ENCODE data around the gene APOF. TPM values are rescaled to one million over a fixed set of nuclear protein-coding genes. Genes with fewer than 3 reads are reported as not detected.

Gene APOF
- total and polyA plus RNA-seq, 9 of the 15 experiments (the other 6 are each of a cell fraction or from before 2014, with no cell fraction given): 0.09 to 0.15 (median 0.12) TPM; not detected in 5

- TF ChIP-seq HDAC8 (tag; IDR thresholded peaks at IDR 0.05): no peak
- peak; percentile 74 for TF ChIP-seq CBFA2T2 (conservative IDR thresholded peaks at IDR 0.05)
- TF ChIP-seq NFIX (CRISPR knock-in tag; IDR thresholded peaks at IDR 0.05; ENCODE audit: low read depth): no peak
- TF ChIP-seq STAT6 (CRISPR knock-in tag; IDR thresholded peaks at IDR 0.05): no peak
- no peak for TF ChIP-seq CLOCK (CRISPR knock-in tag; IDR thresholded peaks at IDR 0.05; ENCODE audit: borderline replicate concordance)
- no peak for TF ChIP-seq ZNF561 (CRISPR knock-in tag; conservative IDR thresholded peaks at IDR 0.05)
- TF ChIP-seq U2AF2 (optimal IDR thresholded peaks at IDR 0.05; ENCODE audit: low read depth, low read length): no peak
- no peak for TF ChIP-seq ATF4 (CRISPR knock-in tag; IDR thresholded peaks at IDR 0.05)
- TF ChIP-seq DPF2 (IDR thresholded peaks at IDR 0.05): peak; percentile 47
- TF ChIP-seq JUND (IDR thresholded peaks at IDR 0.05; ENCODE audit: borderline replicate concordance, low read depth, low read length): no peak
- no peak for TF ChIP-seq JUND (tag; IDR thresholded peaks at IDR 0.05; ENCODE audit: borderline replicate concordance, low read depth, low read length)
- TF ChIP-seq ZNF398 (CRISPR knock-in tag; IDR thresholded peaks at IDR 0.05): no peak
- TF ChIP-seq MAZ (CRISPR knock-in tag; conservative IDR thresholded peaks at IDR 0.05 in 1 of 2, IDR thresholded peaks at IDR 0.05 in 1 of 2): no peak
- no peak for TF ChIP-seq ZBTB5 (IDR thresholded peaks at IDR 0.05)
These were observed 13.2 kb upstream of the APOF start (continued) for GRCh38 chr12:56375598-56376434.

Data from K562 (cell line).